HG03460 (cell line): ENCODE results near the gene NAV3.
A peak's percentile ranks its signal among the peaks of the same experiment; 100 is the strongest.
"Not testable (repeated sequence)": the region's sequence is repeated elsewhere in the genome, so short reads cannot be mapped to it uniquely, and the experiment has no call there.

Experiments
- ATAC-seq: cut with Tn5 transposase; IDR thresholded peaks from one replicate; pipeline ENCODE4 v1.9.1; 2021; ENCODE audit not compliant: unreplicated experiment

NAV3 gene

DNA sequence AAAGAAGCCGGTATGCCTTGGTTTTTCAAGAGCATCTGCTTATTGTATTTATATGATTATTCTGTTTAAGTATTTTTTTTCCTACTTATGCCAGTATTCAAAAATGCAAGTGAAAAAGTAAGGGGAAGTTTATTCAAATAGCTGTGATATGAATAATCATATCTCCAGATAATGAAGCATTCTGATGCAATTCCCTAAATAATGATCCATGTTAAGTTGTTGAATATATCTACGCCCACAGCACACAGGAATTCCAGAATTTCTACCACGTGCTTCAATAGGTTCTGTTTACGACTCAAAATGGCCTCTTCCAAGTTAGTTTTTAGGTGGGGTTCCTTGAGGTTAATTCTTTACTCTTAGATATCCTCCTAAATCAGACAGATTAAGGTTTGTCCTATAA is 208.3 kb downstream of the NAV3 start:
- ATAC-seq = no peak

DNA sequence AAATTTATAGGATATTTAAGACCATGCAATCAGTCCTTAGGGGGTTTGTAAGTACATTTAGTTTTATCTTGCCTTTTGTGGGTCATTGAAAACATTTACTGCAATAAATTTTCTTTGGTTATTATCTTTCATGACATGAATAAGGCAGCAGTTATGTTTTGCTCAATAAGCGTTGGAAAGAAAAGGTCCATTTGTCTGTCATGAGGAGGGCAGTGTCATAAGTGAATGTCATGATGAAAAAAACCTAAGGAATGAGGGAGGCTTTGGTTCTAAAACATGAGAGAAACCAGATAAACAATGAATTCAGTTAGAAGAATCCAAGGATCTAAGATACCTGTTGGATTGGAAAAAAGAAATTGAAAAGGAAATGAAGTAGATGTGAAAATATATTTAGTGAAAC is 209.4 kb downstream of the NAV3 start:
- no peak for ATAC-seq

DNA sequence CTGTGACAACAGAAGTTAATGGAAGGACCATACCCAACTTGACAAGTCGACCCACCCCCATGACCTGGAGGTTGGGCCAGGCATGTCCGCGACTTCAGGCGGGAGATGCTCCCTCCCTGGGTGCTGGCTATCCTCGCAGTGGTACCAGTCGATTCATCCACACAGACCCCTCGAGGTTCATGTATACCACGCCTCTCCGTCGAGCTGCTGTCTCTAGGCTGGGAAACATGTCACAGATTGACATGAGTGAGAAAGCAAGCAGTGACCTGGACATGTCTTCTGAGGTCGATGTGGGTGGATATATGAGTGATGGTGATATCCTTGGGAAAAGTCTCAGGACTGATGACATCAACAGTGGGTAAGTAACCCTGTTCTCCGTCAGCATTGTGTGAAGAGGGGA is 220.1 kb downstream of the NAV3 start:
- no peak for ATAC-seq

DNA sequence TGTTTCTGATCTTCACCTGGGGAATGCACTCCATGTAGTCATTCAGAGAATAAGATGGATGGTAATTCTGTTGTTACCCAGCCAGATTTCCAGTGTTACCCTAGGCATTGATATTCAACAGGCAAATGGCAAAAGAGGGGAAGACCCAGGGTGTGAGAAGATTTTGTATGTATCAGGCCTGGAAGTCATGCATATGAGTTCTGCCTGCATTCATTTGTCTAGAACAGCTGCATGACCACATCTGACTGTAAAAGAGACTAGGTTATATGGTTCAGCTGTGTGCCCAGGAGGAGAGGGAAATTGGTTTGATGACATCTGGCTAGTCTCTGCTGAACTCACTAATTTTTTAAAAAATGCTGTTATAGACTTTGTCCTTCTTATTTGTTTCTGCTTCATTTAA is 224.9 kb downstream of the NAV3 start:
- no peak for ATAC-seq

DNA sequence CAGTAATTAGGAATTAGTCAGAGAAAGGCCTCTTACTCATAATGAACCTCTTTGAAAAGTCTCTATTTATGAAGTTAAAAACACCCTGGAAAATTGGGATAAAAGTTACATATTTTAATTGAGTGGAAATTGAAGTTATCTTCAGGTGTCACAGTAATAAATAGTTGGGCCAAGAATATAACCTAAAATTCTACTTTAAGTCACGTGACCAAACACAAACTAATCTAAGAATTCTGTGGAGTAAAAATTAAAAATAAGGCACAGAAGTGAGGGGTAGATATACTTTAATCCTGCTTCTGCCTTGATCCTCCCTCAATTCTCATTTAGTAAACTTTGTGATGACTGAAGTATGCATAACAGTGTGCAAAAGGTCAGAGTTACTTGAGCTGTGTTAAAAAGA is 226.4 kb downstream of the NAV3 start:
- no peak for ATAC-seq

DNA sequence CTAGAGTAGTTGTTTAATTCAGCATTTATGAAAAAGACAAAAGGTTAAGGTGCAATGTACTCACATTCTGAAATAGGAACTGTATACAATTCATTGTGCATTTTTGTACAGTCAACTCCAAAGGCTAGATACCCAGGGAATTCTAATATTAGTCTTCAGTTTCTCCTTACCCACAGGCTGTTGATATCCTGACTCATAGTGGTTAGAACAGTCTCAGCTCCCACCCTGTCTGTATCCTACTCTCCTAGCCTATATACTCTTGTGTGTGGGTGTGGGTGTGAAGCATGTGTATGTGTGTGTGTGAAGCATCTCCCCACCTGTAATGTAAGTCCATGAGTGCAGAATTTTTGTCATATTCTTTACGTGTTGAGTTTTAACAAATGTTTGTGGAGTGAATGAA is 229.5 kb downstream of the NAV3 start:
- ATAC-seq = no peak

DNA sequence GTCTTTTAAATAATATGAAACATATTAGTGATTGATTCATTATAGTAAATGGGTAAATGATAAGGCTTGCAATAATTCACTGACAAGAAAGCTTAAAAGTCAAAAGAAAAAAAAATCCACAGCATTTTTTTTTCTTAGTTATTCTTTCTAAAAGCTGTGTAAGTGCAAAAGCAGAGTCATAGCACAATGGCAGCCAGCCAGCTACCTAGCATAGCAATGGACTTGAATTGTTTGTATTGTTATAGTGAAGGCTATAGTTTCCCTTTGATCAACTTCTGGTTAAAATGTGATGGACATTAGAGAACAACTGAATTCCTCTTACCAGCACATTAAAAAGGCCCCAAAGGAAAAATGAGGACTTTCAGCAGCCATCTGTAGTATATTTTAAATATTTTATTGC is 232.1 kb downstream of the NAV3 start:
- no peak for ATAC-seq

DNA sequence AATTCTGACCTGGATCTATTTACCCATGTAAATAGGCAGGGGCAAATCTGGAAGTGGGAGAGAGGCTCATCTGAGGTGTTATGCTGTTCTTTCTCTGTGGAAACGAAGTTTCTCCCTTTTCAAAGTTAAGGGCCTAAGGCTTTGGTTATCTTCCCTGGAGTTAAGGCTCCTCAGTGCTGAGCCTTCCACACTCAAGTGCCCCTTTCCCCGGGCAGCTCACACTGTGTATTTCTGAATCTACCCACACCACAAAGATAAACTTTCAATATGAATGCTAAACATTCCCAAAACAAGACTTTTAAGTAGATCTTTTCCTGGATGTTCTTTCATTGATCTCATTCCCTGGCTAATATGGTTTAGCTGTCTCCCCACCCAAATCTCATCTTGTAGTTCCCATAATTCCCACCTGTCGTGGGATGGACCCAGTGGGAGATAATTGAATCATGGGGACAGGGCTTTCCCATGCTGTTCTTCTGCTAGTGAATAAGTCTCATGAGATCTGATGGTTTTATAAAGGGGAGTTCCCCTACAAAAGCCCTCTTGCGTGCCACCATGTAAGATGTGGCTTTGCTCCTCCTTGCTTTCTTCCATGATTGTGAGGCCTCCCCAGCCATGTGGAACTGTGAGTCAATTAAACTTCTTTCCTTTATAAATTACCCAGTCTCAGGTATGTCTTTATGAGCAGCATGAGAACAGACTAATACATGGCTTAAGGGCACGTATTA is 251.1 kb downstream of the NAV3 start:
- no peak for ATAC-seq

DNA sequence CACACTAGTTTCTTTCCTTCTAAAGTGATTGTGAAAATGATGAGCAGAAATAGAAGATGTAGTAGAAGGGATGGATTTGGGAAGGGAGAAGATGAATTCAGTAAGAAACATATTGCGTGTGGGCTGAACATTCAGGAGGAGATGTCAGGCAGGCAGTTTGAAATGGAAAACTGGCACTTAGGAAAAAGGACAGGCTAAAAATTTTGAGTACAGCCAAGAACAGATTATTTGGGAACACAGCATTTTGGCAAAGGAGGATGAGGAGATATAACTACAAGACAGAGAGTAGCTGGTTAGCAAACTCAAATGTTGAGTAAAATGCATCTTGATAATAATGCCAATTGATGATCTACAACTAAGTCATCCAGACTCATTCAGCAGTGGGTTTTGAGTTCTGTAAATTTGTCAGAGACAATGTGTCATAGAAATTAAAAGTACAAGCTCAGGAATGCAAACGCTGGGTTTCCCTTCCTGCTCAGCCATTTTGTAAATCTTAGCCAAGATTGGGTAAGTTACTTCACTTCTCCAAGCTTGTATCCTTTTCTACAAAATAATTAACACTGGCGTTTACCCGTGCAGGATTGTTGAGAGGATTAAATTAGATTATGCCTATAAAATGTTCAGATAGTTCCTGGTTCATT is 255.0 kb downstream of the NAV3 start:
- ATAC-seq = no peak

DNA sequence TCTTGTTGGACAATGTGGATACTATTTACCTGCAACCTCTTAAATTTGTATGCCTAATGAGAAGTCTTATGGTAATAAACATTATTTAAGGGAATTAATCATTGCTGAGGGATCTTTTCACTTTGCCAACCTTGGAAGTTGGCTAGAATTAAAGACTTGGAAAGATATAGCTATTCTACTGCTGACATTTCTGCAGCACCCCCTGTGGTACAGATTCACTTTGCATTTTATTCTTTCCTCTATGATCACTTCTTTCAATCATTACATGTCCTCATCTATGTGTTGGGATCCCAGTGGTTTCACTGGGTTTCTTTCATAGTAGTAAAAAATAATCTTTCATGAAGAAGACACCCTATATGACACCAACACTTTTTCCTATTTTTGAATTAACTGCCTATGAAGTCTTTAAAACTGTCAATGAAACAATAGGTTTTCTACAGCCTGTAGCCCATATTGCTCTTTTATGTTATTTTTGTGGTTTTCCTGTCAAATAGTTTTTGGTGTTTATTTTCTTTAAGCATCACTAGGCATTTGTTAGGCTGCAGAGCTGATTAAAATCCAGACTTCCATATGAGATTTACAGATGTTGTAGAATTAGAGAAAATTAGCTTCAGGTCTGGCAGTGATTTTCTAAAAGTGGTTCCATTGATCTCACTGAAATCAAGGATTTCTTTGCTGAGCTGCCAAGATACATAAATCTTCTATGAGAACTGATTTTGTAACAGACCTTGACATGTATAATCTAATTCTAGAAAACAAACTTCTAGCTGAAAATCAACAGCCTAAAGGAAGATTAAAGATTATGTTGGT is 256.1 kb downstream of the NAV3 start:
- no peak for ATAC-seq

DNA sequence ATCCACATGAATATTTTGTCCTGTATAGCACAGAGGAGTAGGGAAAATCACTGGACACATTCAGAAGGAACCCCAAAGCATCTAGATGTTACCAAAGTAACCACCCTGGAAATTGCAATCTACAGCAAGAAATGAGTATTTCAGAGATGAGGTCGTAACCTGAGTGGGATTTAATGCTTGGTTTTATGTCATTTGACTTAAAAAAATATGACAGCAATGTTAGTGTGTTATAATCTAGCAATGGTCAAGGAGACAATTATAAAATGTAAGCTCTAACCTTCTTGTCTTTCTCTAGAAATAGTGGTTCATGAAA is 256.6 kb downstream of the NAV3 start:
- ATAC-seq = no peak

DNA sequence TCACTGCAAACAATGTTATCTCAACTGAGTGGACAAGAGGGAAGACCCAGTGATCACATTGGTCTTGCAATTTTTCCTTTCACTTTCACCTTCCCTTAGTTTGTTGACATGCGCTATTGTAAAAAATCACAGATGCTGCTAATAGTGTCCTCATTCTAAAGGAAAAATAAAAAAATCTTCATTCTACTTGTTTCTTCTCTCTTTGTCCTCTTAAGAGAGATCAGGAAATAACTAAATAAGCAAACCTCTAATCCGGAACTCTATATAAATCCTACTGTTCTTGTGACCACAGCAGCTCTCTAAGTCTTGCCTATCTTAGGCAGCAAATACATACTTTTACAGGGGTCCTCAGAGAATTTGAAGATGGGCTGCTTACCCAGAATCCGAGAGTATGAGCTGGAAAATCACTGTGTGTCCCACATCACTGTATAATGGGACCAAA is 257.7 kb downstream of the NAV3 start:
- peak; percentile 65 for ATAC-seq

DNA sequence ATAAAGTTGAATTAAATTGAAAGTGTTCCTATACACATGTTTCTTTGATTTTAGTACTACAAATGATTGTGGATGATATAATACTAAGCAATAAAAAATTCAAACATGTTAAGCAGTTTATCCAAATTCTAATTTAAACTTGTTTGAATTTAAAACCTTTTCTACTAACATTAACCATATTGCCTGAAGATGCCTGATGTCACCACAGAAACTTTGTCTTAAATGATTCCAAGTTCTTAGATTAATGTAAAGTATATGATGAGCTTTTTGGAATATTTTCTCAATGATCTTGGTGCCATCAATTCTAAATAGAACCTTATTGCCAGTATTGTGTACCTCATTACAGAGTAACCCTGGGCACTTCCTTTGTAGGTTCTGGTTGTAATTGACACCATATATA is 259.6 kb downstream of the NAV3 start:
- no peak for ATAC-seq

DNA sequence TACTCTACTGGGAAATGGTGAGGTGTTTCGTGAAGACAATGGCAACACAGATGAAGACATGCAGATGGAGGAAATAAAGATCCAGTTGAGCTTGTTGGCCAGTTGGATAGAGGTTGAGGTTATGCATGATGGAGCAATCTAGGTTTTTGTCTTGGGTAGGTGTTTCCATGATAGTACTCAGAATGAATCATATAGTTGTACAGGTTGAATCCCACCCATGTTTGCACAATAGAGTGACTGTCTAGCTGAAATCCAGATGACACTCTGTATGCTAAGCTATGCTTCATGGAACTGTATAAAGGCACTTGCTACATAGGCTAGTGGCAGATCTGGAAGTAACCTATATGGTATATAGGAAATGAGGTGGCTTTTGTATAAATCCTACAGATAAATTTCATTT is 264.9 kb downstream of the NAV3 start:
- ATAC-seq = no peak

DNA sequence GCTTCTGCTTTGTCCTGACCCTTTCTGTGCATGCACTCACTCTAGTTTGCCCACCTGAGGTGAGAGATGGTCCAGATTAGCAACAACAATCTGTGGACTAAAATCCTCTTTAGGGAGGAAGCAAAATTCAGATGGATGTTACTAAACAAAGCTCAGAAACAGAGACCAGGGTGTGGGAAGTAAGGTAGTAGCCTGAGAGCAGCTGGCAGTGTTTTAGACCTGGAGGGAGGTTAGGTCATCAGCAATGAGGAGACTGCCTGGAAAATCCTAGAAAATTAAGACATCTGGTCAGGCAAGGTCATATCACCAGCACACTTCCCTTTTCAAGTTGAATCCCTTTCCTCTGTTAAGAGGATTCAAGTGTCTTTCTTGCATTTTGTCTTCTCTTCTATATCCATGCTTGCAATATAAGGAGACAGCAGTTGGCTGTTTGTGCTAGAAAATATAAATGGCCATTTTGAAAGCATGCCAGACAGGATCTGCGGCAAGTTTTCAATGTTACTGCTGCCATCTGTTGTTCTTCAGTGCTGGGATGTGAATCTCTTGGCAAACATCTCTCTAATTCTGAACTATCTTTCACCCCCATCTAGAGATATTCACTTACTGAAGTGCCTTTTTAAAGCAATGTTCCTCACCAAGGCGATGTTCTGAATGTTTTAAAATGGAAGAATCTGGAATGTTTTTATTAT is 266.4 kb downstream of the NAV3 start:
- ATAC-seq = no peak

DNA sequence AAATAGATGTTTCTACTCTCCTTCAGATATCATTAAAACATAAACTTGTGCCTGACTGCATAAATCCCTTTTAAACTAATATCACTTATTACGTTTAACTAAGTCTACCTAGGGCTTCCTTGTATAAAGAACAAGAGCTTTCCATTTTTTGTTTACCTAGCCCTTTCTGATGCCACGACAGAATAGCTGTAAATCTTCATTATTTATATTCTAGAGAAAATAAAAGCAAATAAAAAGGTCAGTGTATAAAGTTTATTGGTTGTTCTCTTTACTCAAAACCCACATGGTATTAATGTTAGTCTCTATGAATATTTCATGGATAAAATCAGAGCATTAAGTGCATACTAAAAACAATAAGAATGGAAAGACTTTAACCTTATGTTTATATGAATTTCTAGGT is 269.1 kb downstream of the NAV3 start:
- ATAC-seq = no peak

DNA sequence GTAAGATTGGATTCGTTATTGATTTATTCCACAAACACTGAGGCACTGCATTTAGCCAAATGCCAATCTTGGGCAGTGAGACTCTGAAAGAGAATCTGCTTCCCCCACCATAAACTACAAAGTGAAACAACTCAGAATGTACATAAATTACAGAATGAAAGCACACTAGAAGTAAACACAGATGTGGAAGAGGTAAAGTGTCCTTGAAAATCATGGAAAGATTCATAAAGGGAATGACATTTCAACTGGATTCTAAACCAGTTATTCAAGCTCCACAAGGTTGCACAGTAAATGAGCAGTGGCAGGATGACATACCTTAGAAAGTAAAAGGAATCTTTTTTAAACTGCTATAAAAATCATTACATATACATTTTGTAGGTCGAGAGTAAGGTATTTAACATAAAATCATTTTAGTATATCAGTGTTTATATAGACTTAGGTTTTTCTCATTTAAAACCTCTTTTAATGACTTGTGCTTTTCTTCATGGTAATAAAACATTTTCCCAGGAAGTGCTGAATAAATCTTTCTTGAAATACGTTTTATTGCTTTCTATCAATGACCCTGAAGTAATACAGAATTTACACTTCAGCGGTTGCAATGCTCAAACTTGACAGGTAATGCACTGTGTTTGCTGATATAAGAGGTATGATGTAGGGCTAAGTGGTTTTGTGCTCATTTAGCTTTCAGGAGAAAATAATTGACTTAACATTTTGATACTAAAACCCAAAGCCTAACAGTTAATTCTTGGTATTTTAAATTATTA is 270.6 kb downstream of the NAV3 start:
- no peak for ATAC-seq

DNA sequence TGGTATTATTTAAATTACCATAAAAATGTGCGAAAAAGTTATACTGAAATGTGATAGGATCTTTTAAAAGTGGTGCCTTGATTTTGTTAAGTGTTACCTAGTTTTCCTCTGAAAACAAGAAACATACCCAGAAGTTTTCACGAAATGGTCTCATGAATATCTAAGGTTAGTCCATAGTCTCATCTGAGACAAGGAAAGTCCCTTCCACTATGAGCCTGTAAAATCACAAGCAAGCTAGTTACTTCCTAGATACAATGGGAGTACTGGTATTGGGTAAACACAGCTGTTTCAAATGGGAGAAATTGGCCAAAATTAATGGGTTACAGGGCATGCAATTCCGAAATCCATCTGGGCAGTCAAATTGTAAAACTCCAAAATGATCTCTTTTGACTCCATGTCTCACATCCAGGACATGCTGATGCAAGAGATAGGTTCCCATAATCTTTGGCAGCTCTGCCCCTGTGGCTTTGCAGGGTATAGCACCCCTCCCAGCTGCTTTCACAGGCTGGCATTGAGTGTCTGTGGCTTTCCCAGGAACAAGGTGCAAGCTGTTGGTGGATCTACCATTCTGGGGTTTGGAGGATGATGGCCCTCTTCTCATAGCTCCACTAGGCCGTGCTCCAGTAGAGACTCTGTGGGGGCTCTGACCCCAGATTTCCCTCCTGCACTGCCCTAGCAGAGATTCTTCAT is 271.4 kb downstream of the NAV3 start:
- ATAC-seq = no peak

DNA sequence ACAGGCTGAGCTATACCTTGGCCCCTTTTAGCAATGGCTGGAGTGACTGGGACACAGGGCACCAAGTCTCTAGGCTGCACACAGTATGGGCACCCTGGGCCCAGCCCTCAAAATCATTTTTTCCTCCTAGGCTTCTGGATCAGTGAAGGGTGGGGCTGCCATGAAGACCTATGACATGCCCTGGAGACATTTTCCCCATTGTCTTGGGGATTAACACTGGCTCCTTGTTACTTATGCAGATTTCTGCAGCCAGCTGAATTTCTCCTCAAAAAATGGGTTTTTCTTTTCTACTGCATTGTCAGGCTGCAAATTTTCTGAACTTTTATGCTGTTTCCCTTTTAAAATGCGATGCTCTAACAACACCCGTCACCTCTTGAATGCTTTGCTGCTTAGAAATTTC is 272.1 kb downstream of the NAV3 start:
- not testable (repeated sequence) for ATAC-seq

DNA sequence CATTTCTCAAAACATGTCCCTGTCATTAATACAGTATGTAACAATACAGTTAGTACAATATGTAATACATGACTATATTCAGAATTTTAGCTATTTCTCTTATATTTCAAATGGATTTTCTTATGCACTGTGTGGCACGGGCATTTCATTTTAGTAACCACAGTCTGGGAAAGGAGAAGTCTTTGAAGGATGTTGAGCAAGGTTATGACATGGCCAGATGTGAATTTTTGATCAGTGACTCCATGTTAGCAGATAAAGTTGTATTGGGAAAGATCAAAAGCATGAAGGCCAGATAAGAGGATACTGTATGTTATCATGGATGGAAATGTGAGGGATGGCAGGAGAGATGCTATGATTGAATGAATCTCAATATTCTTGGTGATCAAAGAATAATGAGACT is 285.2 kb downstream of the NAV3 start:
- ATAC-seq = no peak
